Neural progenitor cell (in vitro differentiated cells): ENCODE measurements around the gene ITGA8.

ENCODE experiments used
- EZH2 ChIP-seq: fragments of 200-600 bp; sonication (generic); IDR thresholded peaks from 2 replicates; pipeline ENCODE4 v1.6.1; 2017; ENCODE audit warnings: antibody characterized with exemption, mild to moderate bottlenecking, moderate library complexity
- EZH2phosphoT487 ChIP-seq: fragments of 200-600 bp; sonication (generic); IDR thresholded peaks from 2 replicates; pipeline ENCODE4 v1.6.1; 2017; ENCODE audit warnings: antibody characterized with exemption
- TF ChIP-seq, protein P1 (sequence below): fragments of 200-600 bp; sonication (generic); IDR thresholded peaks from 2 replicates; pipeline ENCODE4 v1.5.1; 2017; ENCODE audit warnings: antibody characterized with exemption, mild to moderate bottlenecking

GRCh38 chr10:15729890-15730289, 10.2 kb upstream of the ITGA8 start:
- TF ChIP-seq, protein P1, sequence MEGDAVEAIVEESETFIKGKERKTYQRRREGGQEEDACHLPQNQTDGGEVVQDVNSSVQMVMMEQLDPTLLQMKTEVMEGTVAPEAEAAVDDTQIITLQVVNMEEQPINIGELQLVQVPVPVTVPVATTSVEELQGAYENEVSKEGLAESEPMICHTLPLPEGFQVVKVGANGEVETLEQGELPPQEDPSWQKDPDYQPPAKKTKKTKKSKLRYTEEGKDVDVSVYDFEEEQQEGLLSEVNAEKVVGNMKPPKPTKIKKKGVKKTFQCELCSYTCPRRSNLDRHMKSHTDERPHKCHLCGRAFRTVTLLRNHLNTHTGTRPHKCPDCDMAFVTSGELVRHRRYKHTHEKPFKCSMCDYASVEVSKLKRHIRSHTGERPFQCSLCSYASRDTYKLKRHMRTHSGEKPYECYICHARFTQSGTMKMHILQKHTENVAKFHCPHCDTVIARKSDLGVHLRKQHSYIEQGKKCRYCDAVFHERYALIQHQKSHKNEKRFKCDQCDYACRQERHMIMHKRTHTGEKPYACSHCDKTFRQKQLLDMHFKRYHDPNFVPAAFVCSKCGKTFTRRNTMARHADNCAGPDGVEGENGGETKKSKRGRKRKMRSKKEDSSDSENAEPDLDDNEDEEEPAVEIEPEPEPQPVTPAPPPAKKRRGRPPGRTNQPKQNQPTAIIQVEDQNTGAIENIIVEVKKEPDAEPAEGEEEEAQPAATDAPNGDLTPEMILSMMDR, result no peak
- TF ChIP-seq EZH2 (no peak), EZH2phosphoT487 (no peak)
